Neural progenitor cell (in vitro differentiated cells): ENCODE results near the gene GPATCH2L. TPM values are rescaled to one million over a fixed set of nuclear protein-coding genes. Genes with fewer than 3 reads are reported as not detected.

Source experiments
- DNase-seq: peaks from one replicate; pipeline ENCODE4 v3.0.0-alpha.2; 2016; ENCODE audit warnings: low spot score
- H2AFZ ChIP-seq: fragments of 200-600 bp; sonication (generic); replicated peaks from 2 replicates; pipeline ENCODE4 v1.6.1; 2016; ENCODE audit warnings: antibody characterized with exemption
- H3F3A ChIP-seq: fragments of 200-600 bp; sonication (generic); 2 replicates; pipeline ENCODE4 v1.6.1; 2016; ENCODE audit warnings: antibody characterized with exemption, low read depth
- H3K27ac ChIP-seq: fragments of 200-600 bp; sonication (generic); 2 replicates; pipeline ENCODE4 v1.5.1; 2016; ENCODE audit warnings: mild to moderate bottlenecking
- H3K27me3 ChIP-seq: fragments of 200-600 bp; sonication (generic); 2 replicates; pipeline ENCODE4 v1.6.1; 2016; ENCODE audit warnings: mild to moderate bottlenecking, moderate library complexity
- H3K36me3 ChIP-seq: fragments of 200-600 bp; sonication (generic); 2 replicates; pipeline ENCODE4 v1.5.1; 2016
- H3K4me1 ChIP-seq: fragments of 200-600 bp; sonication (generic); 2 replicates; pipeline ENCODE4 v1.6.1; 2016; ENCODE audit warnings: mixed run types
- H3K4me2 ChIP-seq: fragments of 200-600 bp; sonication (generic); 2 replicates; pipeline ENCODE4 v1.6.1; 2016
- H3K4me3 ChIP-seq: fragments of 200-600 bp; sonication (generic); 2 replicates; pipeline ENCODE4 v1.5.1; 2016
- H3K79me2 ChIP-seq: fragments of 200-600 bp; sonication (generic); 2 replicates; pipeline ENCODE4 v1.6.1; 2016; ENCODE audit warnings: low read depth
- H3K9ac ChIP-seq: fragments of 200-600 bp; sonication (generic); 2 replicates; pipeline ENCODE4 v1.6.1; 2016
- H3K9me3 ChIP-seq: fragments of 200-600 bp; sonication (generic); 2 replicates; pipeline ENCODE4 v1.5.1; 2016; ENCODE audit warnings: low read depth
- H4K20me1 ChIP-seq: fragments of 200-600 bp; sonication (generic); 2 replicates; pipeline ENCODE4 v1.6.1; 2016; ENCODE audit warnings: low read depth
- H3K27ac Mint-ChIP-seq: 3 replicates; pipeline ENCODE4 v1.8.0; 2021; ENCODE audit warnings: mixed read lengths
- H3K27me3 Mint-ChIP-seq: 2 replicates; pipeline ENCODE4 v1.8.0; 2022; ENCODE audit warnings: low read depth, mild to moderate bottlenecking, inconsistent platforms, moderate library complexity, mixed read lengths; ENCODE audit not compliant: insufficient read depth
- H3K36me3 Mint-ChIP-seq: 3 replicates; pipeline ENCODE4 v1.8.0; 2021; ENCODE audit warnings: mixed read lengths
- H3K4me1 Mint-ChIP-seq: 3 replicates; pipeline ENCODE4 v1.8.0; 2021; ENCODE audit warnings: mixed read lengths
- H3K4me3 Mint-ChIP-seq: 3 replicates; pipeline ENCODE4 v1.8.0; 2021; ENCODE audit warnings: mild to moderate bottlenecking, moderate library complexity, mixed read lengths
- H3K9me3 Mint-ChIP-seq: 3 replicates; pipeline ENCODE4 v1.8.0; 2020; ENCODE audit warnings: mixed read lengths
- CTCF ChIP-seq: fragments of 200-600 bp; sonication (generic); IDR thresholded peaks from 2 replicates; pipeline ENCODE4 v1.5.1; 2017; ENCODE audit warnings: antibody characterized with exemption, mild to moderate bottlenecking
- EZH2 ChIP-seq: fragments of 200-600 bp; sonication (generic); IDR thresholded peaks from 2 replicates; pipeline ENCODE4 v1.6.1; 2017; ENCODE audit warnings: antibody characterized with exemption, mild to moderate bottlenecking, moderate library complexity
- EZH2phosphoT487 ChIP-seq: fragments of 200-600 bp; sonication (generic); IDR thresholded peaks from 2 replicates; pipeline ENCODE4 v1.6.1; 2017; ENCODE audit warnings: antibody characterized with exemption
- total RNA-seq: library from RNA; depleted of rRNA; stranded (reverse); fragments of >200 nt; gene quantifications from 2 replicates; pipeline ENCODE4 v1.2.3, GENCODE V29; 2015; ENCODE audit warnings: low replicate concordance

GPATCH2L gene
- total RNA-seq, 1 donor from 2014 or later = 68.2 TPM

GRCh38 chr14:76134231-76134630 is 17.5 kb upstream of the GPATCH2L start:
- Mint-ChIP-seq H3K9me3 (no peaks in the 10 kb centered on the region), H3K4me1 (peaks cover 53% of the 10 kb centered on the region), H3K27me3 (peaks cover 35% of the 10 kb centered on the region), H3K36me3 (no peaks in the 10 kb centered on the region), H3K4me3 (no peak overlapping the region), H3K27ac (no peak overlapping the region)
- Histone ChIP-seq H3K9ac (no peak overlapping the region), H3K4me2 (no peak overlapping the region), H3K36me3 (no peaks in the 10 kb centered on the region), H3K4me1 (peaks cover 38% of the 10 kb centered on the region), H3F3A (peaks cover 31% of the 10 kb centered on the region), H3K9me3 (no peaks in the 10 kb centered on the region), H3K79me2 (no peaks in the 10 kb centered on the region), H3K27ac (no peak overlapping the region), H3K4me3 (no peak overlapping the region), H3K27me3 (peaks cover 90% of the 10 kb centered on the region), H2AFZ (no peak overlapping the region), H4K20me1 (peaks cover 56% of the 10 kb centered on the region)
- TF ChIP-seq EZH2 (no peak), EZH2phosphoT487 (no peak), CTCF (no peak)
- no peak for DNase-seq

GRCh38 chr14:76135722-76136121 is 16.0 kb upstream of the GPATCH2L start:
- H3K4me2 ChIP-seq = no peak overlapping the region
- H3K4me3 ChIP-seq = no peak overlapping the region
- H2AFZ ChIP-seq = no peak overlapping the region
- no peaks in the 10 kb centered on the region for H3K36me3 ChIP-seq
- H3K27ac Mint-ChIP-seq = no peak overlapping the region
- H3K27ac ChIP-seq = no peak overlapping the region
- no peaks in the 10 kb centered on the region for H3K36me3 Mint-ChIP-seq
- peaks cover 35% of the 10 kb centered on the region for H3K4me1 ChIP-seq
- TF ChIP-seq EZH2phosphoT487 (no peak), EZH2 (no peak), CTCF (no peak)
- no peak overlapping the region for H3K9ac ChIP-seq
- no peaks in the 10 kb centered on the region for H3K79me2 ChIP-seq
- DNase-seq = peak; percentile 11
- no peaks in the 10 kb centered on the region for H3K9me3 Mint-ChIP-seq
- no peaks in the 10 kb centered on the region for H3K9me3 ChIP-seq
- H3K27me3 ChIP-seq = peaks cover 94% of the 10 kb centered on the region
- H3F3A ChIP-seq = peaks cover 40% of the 10 kb centered on the region
- H3K4me3 Mint-ChIP-seq = no peak overlapping the region
- peaks cover 52% of the 10 kb centered on the region for H3K4me1 Mint-ChIP-seq
- peaks cover 50% of the 10 kb centered on the region for H4K20me1 ChIP-seq
- peaks cover 34% of the 10 kb centered on the region for H3K27me3 Mint-ChIP-seq

- Histone ChIP-seq H3K27ac (no peak overlapping the region), H3K9ac (no peak overlapping the region), H4K20me1 (peaks cover 48% of the 10 kb centered on the region), H3K79me2 (no peaks in the 10 kb centered on the region), H3F3A (peaks cover 40% of the 10 kb centered on the region), H3K9me3 (no peaks in the 10 kb centered on the region), H3K36me3 (no peaks in the 10 kb centered on the region), H3K27me3 (peaks cover 94% of the 10 kb centered on the region), H2AFZ (no peak overlapping the region), H3K4me1 (peaks cover 27% of the 10 kb centered on the region), H3K4me3 (no peak overlapping the region), H3K4me2 (peak overlapping the region; percentile 38)
- H3K27ac Mint-ChIP-seq = no peak overlapping the region
- peak overlapping the region; percentile 15 for H3K4me3 Mint-ChIP-seq
- no peak for DNase-seq
- TF ChIP-seq EZH2phosphoT487 (no peak), EZH2 (no peak), CTCF (no peak)
- peaks cover 32% of the 10 kb centered on the region for H3K27me3 Mint-ChIP-seq
- no peaks in the 10 kb centered on the region for H3K36me3 Mint-ChIP-seq
- no peaks in the 10 kb centered on the region for H3K9me3 Mint-ChIP-seq
- peaks cover 48% of the 10 kb centered on the region for H3K4me1 Mint-ChIP-seq
Observed at GRCh38 chr14:76136476-76137110, 15.1 kb upstream of the GPATCH2L start.
